GM12872 (cell line): Measurements from ENCODE around the gene MINK1.

Source experiments
- TF ChIP-seq, protein P1 (sequence below): IDR thresholded peaks from 3 replicates; pipeline ENCODE4 v1.5.1; 2011; ENCODE audit warnings: low read depth, mild to moderate bottlenecking, low read length, moderate library complexity; ENCODE audit not compliant: insufficient read depth

MINK1 gene

GRCh38 chr17:4834681-4835020, 1.5 kb downstream of the MINK1 start:
- TF ChIP-seq, protein P1, sequence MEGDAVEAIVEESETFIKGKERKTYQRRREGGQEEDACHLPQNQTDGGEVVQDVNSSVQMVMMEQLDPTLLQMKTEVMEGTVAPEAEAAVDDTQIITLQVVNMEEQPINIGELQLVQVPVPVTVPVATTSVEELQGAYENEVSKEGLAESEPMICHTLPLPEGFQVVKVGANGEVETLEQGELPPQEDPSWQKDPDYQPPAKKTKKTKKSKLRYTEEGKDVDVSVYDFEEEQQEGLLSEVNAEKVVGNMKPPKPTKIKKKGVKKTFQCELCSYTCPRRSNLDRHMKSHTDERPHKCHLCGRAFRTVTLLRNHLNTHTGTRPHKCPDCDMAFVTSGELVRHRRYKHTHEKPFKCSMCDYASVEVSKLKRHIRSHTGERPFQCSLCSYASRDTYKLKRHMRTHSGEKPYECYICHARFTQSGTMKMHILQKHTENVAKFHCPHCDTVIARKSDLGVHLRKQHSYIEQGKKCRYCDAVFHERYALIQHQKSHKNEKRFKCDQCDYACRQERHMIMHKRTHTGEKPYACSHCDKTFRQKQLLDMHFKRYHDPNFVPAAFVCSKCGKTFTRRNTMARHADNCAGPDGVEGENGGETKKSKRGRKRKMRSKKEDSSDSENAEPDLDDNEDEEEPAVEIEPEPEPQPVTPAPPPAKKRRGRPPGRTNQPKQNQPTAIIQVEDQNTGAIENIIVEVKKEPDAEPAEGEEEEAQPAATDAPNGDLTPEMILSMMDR: no peak

DNA sequence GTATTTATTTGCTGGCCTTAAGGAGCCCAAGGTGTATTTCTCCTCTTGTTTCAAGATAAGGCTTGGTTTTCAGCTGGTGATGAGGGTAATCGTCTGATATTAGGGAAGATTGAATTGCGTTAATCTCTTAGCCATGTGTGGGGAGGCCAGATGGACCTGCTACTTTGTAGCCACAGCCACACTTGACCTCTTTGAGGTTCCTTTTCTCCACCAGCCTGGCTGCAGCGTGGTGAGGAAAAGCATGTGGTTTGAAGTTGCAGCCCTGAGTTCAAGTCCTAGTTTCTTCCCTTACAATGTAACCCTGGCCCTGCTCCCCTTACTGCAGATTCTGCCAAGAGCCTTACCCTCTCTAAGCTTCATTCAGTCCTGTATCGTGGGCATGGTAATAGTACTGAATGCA, 3.1 kb downstream of the MINK1 start:
- TF ChIP-seq, protein P1: no peak

GRCh38 chr17:4837471-4838308, 4.5 kb downstream of the MINK1 start:
- TF ChIP-seq, protein P1: no peak

DNA sequence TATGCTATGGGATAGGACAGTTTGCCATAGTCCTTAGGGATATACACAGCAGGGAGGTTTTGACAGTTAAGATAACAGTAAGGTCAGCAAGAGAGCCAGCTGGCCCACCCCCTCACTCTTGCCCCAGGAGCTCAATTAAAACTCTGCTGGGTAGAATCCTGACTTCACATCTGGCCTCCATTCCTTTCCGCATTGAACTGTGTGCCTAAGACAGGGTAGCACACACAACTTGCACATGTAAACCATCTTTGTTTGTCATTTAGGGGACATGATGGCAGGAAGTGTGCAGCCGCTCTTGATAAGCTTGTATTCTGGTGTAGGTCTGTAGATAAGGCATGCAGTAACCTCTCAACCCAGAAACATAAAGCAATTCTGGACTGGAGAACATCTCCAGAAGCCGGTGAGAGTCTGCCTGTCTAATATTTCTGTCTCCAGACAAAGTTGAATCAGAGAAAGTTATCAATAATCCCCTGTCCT, 5.2 kb downstream of the MINK1 start:
- TF ChIP-seq, protein P1: no peak

- TF ChIP-seq, protein P1: no peak
Measured at GRCh38 chr17:4839221-4839620, 6.1 kb downstream of the MINK1 start.

DNA sequence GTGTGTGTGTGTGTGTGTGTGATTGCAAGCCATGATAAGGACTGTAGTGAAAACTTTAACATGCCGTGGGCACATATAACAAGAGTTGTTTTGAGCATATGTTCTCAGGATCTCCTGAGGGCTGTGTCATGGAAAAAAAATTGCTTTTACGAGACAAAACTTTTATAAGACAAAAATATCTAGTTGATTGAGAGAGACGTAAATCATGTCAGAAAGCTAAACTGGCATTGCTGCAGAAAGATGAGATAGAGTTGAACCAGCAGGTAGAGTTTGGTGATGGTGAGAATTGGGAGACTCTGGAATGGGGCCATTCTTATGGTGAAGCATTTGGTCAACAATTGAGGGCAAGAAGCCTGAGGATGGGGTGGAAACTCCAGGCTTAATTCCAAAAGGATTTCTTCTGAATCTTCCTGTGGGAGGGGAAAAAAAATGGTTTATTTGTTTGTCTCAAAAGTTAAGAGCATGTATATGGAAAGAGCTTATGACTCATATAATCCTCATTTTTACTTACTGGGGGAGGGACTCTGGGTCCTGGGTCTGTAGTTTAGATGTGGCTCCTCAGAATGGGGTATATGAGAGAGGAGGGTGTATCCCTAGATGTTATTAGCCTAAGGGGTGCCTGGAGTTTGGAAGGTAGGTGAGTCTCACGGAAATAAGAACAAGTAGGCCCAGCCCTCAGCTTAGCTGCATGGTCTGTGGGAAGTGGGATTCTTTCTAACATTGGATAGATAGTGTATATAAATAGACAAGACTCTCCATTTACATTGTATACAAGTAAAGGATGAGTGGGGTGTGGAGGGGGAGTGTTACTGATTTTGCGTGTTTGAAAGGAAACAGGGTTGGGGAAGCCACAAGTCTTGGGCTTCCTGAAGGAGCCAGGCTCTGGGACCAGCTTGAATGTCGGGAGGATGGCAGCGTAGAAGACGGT, 7.1 kb downstream of the MINK1 start:
- TF ChIP-seq, protein P1: no peak

- TF ChIP-seq, protein P1: no peak
Measured at GRCh38 chr17:4840893-4841242, 7.7 kb downstream of the MINK1 start.
